ENCODE measurements around the gene SPDEF.

Gene SPDEF

DNA sequence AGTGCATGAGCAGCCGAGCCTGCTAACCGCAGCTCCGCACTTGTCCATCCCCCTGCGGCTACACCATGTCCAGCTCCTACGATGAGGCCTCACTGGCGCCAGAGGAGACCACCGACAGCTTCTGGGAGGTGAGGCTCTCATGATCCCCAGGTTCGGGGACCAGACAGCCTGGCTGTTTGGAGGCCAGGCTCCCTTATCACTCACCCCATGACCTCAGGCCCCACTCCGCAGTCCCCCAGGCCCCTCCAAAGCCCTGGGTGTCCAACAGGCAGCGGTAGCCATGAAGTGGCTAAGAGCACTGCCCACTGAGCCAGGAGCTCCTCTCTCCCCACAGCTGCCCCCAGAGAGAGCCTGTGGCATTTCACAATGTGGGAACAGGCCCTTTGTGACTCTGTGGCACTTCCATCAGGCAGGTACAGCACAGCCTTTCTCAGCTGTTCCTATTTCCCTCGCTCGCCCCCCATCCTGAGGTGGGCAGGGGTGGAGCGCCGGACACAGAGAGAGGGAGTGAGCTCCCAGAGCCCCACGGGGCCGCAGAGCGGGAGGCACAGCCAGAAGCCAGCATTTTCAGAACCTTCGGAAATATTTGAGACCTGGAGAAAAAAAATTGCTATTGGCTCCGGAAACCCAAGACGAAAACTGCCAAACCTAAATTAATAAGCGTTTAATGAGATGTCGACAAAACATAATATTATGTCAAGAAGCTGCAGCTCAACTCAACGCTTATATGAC is 29.7 kb downstream of the SPDEF start:
- DNase-seq, result no peak

DNA sequence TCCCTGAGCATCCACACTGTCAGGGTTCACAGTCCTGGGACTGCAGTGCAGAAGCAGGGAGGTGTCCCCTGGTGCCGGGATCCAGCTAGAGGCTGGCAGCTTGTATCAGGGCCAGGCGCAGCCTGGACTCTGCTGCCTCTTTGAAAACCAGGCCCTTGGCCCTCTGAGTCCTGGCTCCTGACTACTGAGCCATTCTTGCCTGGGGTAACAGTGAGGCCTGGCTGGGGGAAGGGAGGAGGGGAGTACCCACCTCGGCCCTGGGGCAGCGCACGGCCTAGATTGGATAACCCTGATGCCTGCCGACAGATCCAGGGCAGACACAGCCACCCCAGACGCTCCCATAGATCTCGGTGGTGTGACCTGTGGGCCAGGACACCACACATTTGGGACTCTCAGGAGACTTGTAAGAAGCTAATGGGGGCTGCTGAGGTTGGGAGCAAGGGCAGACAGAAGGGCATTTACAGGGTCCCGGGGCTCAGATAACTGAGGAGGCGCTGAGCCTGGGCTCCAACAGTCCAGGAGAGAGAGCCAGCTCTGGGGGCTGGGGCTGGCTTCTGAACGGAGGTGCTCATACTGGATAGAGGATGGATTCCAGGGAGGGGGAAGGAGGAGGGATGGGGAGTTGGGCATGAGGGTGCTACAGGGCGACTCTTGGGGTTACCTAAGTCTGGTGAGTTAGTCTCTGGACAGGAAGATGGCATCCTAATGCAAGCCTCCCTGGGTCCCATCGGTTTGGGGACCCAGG is 30.5 kb downstream of the SPDEF start:
- no peak for DNase-seq

DNA sequence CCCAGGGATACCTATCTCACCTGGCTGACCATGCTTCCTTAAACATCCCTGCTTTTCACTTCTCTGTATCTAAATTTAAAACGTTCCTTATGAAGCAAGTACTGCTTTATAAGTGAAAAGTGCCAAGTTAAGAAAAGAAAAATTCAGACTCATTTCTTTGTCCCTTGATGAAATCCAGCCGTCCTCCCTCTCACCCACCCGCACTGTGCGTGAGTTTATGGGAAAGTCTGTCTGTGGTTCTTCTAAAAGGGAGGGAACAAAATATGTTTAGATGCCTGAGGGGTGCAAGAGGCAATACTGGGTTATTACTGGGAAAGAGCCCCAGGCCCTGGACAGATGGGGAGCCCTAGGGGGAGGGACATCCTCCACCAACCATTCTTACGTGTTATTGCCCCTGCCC is 31.2 kb downstream of the SPDEF start:
- no peak for DNase-seq

DNA sequence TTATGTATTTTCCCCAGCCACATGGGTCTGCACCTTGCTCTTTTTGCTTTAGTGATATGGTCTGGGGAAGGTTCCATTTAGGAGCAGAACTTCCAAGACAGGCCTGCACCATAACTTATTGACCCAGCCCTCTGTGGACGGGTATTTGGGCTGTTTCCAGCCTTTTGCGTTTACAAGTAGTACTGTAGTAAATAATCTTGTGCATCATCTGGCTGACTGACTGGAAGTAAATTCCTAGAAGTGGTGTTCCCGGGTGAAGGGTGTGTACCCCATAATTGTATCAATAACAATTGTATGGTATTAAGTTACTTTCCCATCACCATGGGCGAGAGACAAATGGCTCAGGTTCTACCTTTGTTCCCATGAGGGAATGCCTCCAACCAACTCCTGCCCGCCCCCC is 31.6 kb downstream of the SPDEF start:
- DNase-seq, result no peak

DNA sequence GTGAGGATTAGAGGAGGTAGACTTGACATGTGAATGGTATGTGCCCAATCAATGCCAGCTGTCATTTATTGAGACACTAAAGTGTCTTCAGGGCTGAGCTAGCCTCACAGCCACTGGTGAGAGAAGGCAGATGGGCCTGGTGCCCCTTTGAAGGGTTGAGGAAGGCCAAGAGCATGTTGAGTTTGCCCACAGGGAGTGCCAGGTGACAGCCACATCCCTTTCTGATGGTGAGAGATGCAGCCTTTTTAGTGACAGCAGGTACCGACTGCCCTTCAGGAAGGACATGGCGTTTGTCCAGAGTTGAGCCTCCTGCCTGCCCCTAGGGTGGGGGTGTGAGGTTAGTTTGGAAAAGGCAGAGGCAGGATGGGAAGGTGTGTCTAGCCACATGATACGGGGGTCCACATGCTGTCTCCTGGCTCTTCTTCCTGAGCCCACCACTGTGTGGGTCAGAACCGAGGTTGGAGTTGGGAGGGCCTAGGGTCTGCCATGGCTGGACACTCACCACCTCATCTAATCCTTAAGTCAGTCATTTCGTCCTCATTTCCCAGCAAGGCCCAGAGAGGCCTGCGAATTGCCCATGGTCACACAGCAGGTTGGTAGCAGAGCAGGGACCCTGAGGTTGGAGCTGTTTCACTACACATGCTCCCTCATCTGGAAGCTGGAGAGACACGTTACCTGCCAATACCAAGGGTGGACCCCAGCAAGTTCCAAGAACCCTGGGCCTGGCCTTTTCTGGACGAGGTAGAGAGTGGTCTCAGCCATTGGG is 32.5 kb downstream of the SPDEF start:
- no peak for DNase-seq

DNA sequence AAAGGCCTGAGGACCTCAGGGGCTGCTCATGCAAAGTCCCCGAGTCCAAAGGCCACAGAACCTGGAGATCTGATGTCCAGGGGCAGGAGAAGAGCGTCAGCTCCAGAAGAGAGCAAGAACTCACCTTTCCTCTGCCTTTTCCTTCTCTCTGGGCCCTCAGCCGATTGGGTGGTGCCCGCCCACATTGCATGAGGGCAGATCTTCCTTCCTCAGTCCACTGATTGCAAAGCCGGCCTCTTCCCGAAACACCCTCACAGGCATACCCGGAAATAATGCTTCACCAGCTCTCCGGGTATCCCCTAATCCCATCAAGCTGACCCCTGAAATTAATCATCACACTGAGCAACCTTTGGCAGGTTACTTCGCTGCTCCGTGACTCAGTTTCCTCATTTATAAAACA is 33.4 kb downstream of the SPDEF start:
- no peak for DNase-seq

DNA sequence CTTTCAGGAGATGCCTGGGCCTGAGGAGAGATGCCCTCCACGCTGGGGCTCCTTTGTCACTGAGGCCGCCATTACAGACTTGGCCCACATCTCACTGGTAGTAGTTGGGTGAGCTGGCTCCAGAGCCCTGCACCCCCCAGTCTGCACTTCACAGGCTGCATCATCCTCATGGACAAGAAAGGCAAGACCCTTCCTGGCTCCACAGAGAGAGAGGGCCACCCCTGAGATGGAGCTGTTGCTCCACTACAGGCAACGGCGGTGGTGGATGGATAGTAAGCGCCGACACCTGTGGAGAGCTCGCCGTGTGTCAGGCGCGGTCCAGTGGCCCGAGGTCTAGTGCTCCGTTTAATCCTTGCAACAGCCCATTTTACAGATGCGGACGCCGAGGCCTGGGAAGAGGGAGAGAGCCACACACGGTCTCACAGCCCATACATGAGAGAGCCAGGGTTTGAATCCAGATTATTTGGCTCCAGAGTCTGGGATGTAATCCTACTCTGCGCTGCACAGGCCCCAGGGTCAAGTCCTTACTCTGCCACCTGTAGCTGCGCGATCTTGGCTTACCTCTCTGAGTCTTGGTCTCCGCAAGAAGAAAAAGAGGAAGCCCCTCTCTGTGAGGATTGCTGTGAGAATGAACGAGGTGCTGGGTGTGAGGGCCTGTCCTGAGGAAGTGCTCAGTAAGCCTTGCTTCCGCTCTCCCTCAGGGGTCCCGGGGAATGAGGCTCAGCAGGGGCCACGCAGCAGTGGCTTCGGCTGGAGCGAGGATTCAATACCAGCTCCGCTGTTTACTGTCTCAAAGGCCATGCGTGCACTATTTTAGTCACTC is 34.5 kb downstream of the SPDEF start:
- no peak for DNase-seq

DNA sequence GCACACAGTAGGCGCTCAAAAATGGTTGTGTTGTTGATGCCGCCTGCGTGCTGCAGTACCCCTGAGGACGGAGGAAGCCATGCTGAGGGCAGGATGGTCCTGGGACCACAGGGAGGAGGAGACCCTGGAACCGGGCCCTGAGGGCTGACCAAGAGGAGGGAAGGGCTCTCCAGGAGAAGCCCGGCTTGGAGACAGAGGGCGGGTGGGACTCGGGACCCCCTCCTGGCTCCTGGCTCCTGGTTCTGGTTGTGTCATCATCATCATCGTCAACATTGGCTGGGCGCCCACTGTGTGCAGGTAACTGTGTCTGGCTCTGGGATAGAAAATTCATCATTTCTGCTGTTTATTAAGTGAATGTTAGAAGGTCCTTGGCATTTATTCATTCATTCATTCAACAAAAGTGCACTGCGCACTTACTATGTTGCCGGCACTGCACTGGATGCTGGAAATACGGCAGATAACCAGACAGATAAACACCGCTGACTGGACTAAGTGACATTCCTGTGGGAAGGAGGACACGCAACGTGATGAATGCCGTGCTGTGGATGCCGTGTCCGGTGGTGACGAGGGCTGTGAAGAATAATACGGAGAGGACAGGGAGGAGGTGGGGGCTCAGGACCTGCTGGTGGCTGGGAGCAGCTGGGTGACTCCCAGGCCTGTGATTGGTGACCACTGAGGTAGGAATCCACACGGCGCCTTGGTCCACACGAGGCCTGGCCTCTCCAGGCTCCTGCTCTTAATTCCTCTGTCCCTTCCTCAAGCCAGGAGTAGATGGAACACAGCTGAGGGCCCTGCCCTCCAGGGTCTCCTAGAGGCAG is 35.3 kb downstream of the SPDEF start:
- no peak for DNase-seq

DNA sequence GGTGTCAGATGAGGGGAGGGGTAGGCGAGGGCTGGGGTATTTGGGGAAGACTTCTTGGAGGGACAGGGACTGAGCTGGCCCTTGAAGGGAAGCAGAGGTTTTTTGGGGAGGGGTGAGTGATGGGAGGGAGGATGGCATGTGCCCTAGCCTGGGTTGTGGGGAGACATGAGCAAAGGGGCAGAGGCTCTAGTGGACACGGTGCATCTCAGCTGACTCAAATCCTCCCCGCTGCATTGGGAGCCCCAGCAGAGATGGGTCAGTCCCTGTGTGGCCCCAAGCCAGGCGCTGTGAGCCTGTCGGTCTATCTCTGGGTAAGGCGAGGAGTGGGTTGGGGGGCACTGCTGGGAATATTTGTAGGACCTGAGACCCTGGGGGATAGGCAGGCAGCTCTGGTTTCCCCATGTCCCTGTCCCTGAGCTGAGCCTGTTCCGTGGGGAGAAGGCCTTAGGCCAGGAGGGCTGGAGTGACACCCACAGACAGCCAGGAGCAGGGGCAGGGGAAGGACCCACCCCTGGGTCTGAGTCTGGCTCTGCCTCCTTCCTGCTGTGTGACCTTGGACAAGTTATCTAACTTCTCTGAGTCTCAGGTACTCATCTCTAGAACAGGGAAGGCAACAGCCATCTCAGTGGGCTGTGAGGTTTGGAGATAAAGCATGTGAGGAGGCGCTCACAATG is 36.0 kb downstream of the SPDEF start:
- DNase-seq, result no peak

DNA sequence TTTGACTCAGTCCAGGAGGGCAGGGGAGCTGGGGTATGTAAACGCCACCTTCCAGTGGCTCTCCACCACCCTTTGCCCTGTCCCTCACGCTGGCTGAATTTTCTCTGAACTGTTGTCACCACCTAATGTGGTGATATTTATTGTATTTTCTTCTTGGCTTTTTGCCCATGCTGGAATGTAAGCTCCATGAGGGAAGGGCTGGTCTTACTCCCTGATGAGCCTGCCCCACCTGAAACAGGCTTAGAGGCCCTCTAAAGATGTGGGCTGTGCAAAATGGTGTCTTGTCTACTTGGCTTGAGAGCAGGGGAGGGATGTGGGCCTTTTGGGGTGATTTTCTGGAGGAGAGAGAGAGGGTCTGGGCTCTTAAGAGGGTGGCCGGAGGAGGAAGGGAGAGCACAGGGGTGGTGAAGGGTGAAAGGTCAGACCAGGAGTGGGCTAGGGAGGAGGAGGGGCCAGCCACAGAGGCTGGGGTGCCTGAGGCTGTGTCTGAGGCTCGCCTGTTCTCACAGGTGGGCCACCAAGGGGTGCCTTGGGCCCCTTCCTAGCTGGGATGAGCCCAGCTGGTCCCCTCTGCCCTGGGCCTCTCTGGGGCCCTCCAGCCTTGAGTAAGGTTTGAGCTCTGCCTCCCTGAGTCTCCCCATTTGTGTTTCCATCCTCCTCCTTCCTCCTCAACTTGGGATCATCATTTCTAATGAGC is 37.3 kb downstream of the SPDEF start:
- no peak for DNase-seq

DNA sequence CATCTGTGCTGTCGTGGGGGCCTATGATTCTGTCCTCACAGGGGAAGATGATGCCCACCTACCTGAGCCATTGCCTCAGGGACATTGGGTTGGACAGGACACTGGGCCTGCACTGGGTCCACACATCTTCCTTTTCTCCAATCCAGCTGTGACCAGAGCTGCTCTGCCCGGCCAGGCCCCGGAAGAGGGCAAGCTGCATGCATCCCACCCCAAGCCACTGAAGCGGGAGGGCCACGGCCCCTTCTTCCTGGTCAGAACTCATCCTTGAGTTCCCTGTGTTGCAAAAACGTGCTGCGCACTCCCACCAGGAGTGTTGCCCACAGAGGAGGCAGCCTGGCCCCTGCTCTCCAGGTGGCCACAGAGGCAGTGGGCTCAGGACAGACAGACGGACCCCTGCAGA is 38.2 kb downstream of the SPDEF start:
- no peak for DNase-seq

DNA sequence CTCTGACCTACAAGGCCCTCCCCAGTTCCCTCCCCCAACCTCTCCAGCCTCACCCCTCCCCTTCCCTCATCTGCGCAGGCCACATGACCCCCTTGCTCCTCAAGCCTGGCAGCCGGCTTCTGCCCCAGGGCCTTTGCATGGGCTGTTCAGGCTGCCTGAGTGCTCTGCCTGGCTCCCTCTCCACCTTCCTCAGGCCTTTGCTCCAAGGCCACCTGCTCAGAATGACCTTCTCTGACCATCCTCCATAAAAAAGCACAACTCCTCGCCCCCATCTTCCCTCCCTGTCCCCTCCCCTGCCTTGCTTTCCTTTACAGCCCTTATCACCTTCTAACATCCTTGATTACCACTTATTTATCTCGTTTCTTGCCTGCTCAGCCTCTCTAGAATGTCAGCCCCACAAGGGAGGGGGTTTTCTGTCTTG is 38.7 kb downstream of the SPDEF start:
- DNase-seq, result no peak

DNA sequence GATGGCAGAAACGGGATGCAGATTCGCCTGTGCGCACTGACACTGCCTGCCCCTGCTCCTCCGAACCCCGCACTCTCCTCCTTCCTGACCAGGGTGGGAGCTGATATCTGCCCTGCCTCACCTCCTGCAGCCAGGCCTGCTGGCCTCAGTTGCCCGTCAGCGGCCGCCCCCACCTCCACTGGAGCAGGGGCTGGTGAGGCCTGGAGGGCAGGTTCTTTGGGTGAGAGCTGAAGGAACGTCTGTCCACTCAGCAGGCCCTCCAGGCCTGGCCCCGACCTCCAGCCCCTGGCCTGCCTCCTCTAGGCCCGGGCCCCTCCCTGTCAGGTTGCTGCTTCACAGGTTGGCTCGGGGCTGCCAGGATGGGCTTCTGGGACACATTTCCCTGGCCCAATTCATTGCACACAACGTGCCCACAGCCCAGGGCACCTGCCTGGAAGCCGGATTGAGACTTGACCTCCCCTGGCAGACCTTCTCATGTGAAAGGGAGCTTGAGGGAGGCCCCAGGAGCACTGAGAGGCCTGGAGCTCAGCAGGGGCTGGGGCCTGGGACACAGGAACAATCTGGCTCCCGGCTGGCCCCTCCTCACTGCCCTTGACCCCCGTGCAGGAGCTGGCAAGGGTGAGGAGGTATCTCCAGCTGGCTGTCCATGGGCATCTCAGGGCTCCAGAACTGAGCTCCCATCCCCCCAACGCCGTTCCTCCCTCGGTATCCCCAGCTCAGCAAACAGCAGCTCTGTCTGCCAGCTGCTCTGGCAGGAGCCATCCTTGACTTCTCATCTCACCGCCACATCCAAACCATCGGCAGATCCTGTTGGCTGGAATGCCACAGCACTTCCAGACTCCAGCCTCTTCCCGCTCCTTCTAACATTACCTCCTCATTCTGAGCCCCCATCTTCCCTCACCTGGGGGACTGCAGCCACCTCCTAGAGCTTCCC is 39.5 kb downstream of the SPDEF start:
- DNase-seq, result no peak

DNA sequence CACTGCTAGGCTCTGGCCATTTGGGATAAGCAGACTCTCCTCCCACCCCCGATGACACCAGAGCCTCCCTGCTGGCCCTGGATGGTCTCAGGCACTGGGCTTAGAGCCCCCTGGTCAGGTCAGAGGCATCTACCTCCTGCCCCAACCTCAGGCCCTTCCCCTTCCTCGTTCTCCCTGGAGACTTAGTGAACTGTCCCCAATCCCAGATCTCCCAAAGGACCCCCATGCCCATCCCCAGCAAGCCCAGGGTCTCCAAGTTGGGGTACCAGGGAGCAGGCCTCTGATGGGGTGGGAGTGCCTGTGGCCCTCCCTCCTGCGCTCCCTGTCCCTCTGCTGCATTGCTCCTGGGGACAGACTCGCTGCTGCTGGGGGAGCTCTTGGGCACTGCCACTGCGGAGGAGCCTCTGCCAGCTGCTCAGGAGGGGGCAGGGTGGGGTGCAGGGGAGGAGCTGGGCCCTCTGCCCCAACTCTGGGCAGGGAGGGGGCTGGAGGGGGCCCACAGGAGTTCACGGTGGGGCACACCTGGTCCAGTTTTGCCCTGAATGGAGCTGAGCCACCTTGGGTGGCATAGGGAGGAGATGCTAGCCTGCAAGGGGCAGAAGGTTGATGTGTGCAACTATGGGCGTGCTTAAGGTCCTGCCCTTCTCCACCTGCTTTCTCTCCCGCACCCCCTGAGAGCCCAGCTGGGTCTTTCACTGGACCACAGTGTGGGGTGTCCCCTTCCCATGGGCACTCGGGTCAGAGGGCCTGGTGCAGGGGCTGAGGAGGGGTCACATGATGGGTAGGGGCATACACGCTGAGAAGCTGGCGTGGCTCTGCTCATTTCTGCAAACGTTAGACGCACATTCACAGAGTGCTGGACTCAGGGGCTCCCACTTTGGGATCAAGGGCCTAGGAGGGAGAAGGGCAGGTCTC is 40.4 kb downstream of the SPDEF start:
- no peak for DNase-seq

DNA sequence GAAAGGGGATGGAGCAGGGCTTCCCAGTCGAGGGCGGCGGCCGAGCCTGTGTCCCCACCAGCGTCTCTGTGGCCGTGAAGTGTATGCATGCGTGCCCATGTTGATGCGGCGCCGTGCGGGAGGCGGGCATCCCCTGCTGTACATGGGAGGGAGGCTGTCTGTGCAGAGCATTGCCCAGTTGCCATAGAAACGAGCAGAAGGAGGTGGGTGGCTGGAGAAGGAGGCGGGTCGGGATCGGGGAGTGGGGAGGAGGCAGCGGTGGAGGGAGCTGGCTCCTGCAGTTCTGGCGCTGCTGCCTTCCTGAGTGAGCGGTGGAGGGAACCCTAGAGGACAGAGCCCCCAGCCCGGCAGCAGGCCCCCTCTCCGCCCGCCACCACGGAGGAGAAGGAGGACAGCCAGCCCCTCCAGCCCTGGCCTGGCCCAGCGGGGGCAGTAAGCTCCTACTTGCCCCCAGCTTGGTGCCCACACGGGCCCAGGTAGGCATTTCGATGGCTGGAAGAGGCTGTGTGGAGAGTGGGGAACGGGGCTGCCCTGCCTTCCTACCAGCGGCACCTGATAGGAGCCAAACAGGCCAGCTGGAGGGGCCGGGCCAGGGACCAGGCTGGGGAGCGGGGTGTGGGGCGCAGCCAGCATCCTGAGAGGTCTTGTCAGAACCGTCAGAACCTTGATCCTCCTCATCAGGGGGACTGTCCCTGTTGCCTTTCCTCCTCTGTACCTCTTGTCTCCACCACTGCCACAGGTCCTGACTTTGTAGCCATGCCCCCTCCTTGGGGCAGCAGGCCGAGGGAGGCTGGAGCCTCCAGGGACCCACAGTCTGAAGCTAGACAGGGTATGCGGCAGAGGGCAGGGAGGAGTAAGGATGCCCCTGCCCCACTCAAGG is 41.3 kb downstream of the SPDEF start:
- no peak for DNase-seq

DNA sequence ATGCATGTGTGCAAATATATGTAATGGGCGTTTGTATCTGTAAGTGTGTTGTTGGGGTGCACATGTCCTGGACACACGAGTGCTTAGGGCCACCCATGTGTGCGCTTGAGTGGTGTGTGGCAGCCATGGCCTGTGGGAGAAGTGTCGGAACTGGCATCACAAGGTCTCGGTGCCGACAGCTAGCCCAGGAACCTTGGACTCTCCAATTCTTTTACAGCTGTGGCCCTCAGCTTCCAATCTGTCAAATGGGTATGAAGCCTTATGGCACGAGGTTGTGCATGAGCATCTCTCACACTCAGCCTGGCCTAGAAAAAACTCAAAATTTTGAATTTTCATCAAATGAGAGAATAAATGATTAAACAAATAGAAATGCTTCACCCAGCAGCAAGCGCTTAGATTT is 42.0 kb downstream of the SPDEF start:
- no peak for DNase-seq

DNA sequence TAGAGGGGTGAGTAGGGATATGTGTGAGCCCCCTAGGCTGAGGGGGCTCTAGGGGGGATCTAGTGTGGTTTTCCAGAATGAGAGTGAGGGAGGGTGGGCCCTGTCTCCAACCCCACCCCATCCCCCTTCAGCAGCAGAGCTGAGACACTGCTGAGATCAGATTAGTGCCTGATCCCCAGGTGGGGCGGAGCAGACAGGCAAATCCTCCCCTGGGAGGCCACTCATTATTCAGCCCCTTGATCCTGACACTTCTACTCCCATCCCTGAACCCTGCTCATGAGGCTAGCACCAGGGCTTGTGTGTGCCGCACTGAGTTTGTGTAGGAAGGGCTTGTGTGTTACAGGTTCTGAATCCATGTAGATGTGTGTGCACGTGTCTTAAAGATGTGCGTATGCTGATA is 42.5 kb downstream of the SPDEF start:
- DNase-seq, result no peak

DNA sequence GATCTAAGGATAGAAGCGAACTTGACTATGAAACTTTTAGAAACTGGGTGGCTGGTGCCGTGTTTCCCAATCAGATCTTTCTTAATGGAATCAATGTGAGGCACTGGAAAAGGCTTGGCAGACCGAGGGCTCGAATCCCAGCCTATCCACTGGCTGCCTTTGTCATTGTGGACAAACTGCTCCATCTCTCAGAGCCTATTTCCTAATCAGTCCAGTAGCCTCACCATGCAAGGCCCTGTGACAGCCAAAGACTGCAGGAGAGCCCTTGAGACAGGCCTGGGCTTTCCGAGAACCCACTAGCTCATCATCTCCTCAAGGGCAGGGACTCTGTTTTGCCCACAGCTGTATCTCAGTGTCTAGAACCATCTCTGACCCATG is 43.4 kb downstream of the SPDEF start:
- DNase-seq, result no peak

Data from NCI-H446 treated with DMSO at 0.1 percent for 48 hours (cell line).